AML-193 (cell line): ENCODE measurements around the gene B4GALNT4.
"Not testable (repeated sequence)": the region's sequence is repeated elsewhere in the genome, so short reads cannot be mapped to it uniquely, and the experiment has no call there.

Source experiments
- DNase-seq, 2 experiments: peaks; one replicate each; lab custom pipeline; 2025; lab: John Stamatoyannopoulos, UW

Gene B4GALNT4

GRCh38 chr11:422249-422656, 53.0 kb downstream of the B4GALNT4 start:
- no peak for DNase-seq

- DNase-seq: no peak
These were observed 54.9 kb downstream of the B4GALNT4 start for GRCh38 chr11:424232-424631.

GRCh38 chr11:424766-425165, 55.5 kb downstream of the B4GALNT4 start:
- DNase-seq: not testable (repeated sequence)

- DNase-seq: no peak
These were observed 56.0 kb downstream of the B4GALNT4 start for GRCh38 chr11:425301-425700.

- no peak for DNase-seq
These were observed 57.6 kb downstream of the B4GALNT4 start for GRCh38 chr11:426851-427250.

GRCh38 chr11:428295-428694, 59.0 kb downstream of the B4GALNT4 start:
- no peak for DNase-seq

- DNase-seq: no peak
These were observed 60.1 kb downstream of the B4GALNT4 start for GRCh38 chr11:429391-429790.

GRCh38 chr11:429931-430456, 60.7 kb downstream of the B4GALNT4 start:
- DNase-seq: no peak
